K562 (cell line): ENCODE data around the gene TK1. TPM values are rescaled to one million over a fixed set of nuclear protein-coding genes. Genes with fewer than 3 reads are reported as not detected.

ENCODE experiments used
- BCOR ChIP-seq: fragments of 450-650 bp; IDR thresholded peaks from 2 replicates; pipeline ENCODE4 v1.6.1; 2016
- DMBX1 ChIP-seq: fragments of 250-450 bp; sonication (Bioruptor Pico); IDR thresholded peaks from 2 replicates; pipeline ENCODE4 v1.8.0; 2022; ENCODE audit warnings: inconsistent platforms, mild to moderate bottlenecking, moderate library complexity, borderline replicate concordance
- EP400 ChIP-seq: fragments of 450-650 bp; IDR thresholded peaks from 2 replicates; pipeline ENCODE4 v1.6.1; 2017; ENCODE audit warnings: antibody characterized with exemption, mild to moderate bottlenecking, moderate library complexity
- MEF2A ChIP-seq: IDR thresholded peaks from 2 replicates; pipeline ENCODE4 v1.6.1; 2011; ENCODE audit warnings: low read depth, mild to moderate bottlenecking, low read length, moderate library complexity; ENCODE audit not compliant: control insufficient read depth
- NFIX ChIP-seq: fragments of 250-450 bp; sonication (Bioruptor Pico); IDR thresholded peaks from 2 replicates; pipeline ENCODE4 v1.4.0; 2020; ENCODE audit warnings: low read depth, mild to moderate bottlenecking, moderate library complexity
- TAF1 ChIP-seq: IDR thresholded peaks from 2 replicates; pipeline ENCODE4 v1.6.1; 2011; ENCODE audit warnings: mild to moderate bottlenecking, low read length, moderate library complexity; ENCODE audit not compliant: insufficient read depth, control insufficient read depth, severe bottlenecking; ENCODE audit errors: extremely low read depth
- XRCC3 ChIP-seq: fragments of 450-650 bp; IDR thresholded peaks from 2 replicates; pipeline ENCODE4 v1.6.1; 2017; ENCODE audit warnings: mild to moderate bottlenecking, moderate library complexity
- ZNF24 ChIP-seq: fragments of 450-650 bp; IDR thresholded peaks from 2 replicates; pipeline ENCODE4 v1.6.1; 2016
- polyA plus RNA-seq, 8 experiments: library from polyadenylated mRNA; depleted of rRNA in 4 of 8; stranded (reverse) in 5 of 8; unstranded in 3 of 8; fragments of >200 nt; fragmentation: Nextera tagmentation in 2 of 8; fragmentation: Illumina TruSeq in 1 of 8; extraction: Ambion mirVana in 2 of 8; extraction: Trizol in 1 of 8; gene quantifications; 2 replicates each; pipeline versions ENCODE4 v1.2.1 to v1.2.3, GENCODE V29; 2011 to 2014; ENCODE audit warnings: inconsistent platforms in 1 of 8, missing spikeins in 1 of 8
- total RNA-seq, 7 experiments: library from RNA; depleted of rRNA in 6 of 7; stranded (reverse); fragments of >200 nt in 6 of 7; fragmentation: Illumina TruSeq in 2 of 7; extraction: Trizol in 2 of 7; gene quantifications; 2 replicates each; pipeline versions ENCODE4 v1.2.1 to v1.2.3, GENCODE V29; 2011 to 2021; ENCODE audit warnings: low replicate concordance in 1 of 7
- TF ChIP-seq, protein P1 (sequence below), 2 experiments: IDR thresholded peaks; 2 replicates each; pipeline ENCODE4 v1.6.1; 2011; ENCODE audit warnings: borderline replicate concordance in 1 of 2, control low read depth in 1 of 2, low read depth in 1 of 2, low read length in 1 of 2, mild to moderate bottlenecking in 1 of 2, mixed read lengths in 1 of 2, moderate library complexity in 1 of 2; ENCODE audit not compliant: insufficient read depth in 1 of 2, insufficient read length in 1 of 2, poor library complexity in 1 of 2, severe bottlenecking in 1 of 2; ENCODE audit errors: extremely low read depth in 1 of 2
- TF ChIP-seq, protein P2 (sequence below): fragments of 450-650 bp; formaldehyde crosslinking; IDR thresholded peaks from 2 replicates; pipeline ENCODE4 v1.4.0; 2020; ENCODE audit warnings: mild to moderate bottlenecking
- TF ChIP-seq, protein P3 (sequence below), 2 experiments: fragments of 450-650 bp in 1 of 2; sonication (generic) in 1 of 2; formaldehyde crosslinking in 1 of 2; IDR thresholded peaks; 2 replicates each; pipeline versions ENCODE4 v1.7.1 to v1.9.0; 2016 to 2022; ENCODE audit warnings: inconsistent platforms in 1 of 2, mild to moderate bottlenecking in 1 of 2, missing genetic modification reagents in 1 of 2
- TF ChIP-seq, protein P4 (sequence below), 2 experiments: IDR thresholded peaks; 2 replicates each; pipeline ENCODE4 v1.6.1; 2012; ENCODE audit warnings: improper control_type of control experiment in 2 of 2, low read depth in 2 of 2, low read length in 2 of 2, borderline replicate concordance in 1 of 2

TK1 gene
- total and polyA plus RNA-seq, 9 of the 15 experiments (the other 6 are each of a cell fraction or from before 2014, with no cell fraction given) = 8.4 to 280 (median 103) TPM

DNA sequence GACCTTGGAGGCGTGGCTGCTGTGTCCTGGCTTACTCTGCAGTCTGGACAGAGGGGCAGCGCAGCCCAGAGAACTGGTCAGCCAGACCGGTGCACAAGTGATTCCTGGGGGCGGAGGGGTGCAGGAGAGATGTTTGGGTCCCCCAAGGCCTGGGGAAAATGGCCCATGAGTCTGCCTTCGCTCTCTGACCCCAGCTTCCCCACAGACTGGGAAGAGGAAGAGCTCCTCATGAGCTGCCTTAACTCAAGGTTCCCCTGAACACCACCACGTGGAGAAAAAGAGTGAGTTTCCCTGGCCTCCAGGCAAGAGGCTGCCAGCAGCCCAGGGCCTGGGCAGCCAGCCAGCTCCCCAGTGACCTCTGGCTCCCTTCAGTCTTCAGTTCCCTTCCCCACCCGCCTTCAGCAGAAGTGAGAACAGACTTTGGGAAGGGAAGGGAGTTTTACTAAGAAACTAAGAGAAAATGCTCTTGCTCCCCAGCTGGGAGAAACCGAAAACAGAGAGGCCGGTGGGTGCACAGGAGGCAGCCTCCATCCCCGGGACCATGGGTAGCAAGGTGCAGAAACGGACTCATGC lies 42.6 kb downstream of the TK1 start (continued):
- TF ChIP-seq, protein P1, sequence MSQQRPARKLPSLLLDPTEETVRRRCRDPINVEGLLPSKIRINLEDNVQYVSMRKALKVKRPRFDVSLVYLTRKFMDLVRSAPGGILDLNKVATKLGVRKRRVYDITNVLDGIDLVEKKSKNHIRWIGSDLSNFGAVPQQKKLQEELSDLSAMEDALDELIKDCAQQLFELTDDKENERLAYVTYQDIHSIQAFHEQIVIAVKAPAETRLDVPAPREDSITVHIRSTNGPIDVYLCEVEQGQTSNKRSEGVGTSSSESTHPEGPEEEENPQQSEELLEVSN (IDR thresholded peaks at IDR 0.05; ENCODE audit: borderline replicate concordance in 1 of 2, extremely low read depth in 1 of 2, insufficient read depth in 1 of 2, insufficient read length in 1 of 2, low read depth in 1 of 2, low read length in 1 of 2, poor library complexity in 1 of 2, severe bottlenecking in 1 of 2) = peak in 1 of 2 experiments; percentile 68
- TF ChIP-seq, protein P2, sequence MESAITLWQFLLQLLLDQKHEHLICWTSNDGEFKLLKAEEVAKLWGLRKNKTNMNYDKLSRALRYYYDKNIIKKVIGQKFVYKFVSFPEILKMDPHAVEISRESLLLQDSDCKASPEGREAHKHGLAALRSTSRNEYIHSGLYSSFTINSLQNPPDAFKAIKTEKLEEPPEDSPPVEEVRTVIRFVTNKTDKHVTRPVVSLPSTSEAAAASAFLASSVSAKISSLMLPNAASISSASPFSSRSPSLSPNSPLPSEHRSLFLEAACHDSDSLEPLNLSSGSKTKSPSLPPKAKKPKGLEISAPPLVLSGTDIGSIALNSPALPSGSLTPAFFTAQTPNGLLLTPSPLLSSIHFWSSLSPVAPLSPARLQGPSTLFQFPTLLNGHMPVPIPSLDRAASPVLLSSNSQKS (CRISPR knock-in tag) = no peak
- TF ChIP-seq, protein P3, sequence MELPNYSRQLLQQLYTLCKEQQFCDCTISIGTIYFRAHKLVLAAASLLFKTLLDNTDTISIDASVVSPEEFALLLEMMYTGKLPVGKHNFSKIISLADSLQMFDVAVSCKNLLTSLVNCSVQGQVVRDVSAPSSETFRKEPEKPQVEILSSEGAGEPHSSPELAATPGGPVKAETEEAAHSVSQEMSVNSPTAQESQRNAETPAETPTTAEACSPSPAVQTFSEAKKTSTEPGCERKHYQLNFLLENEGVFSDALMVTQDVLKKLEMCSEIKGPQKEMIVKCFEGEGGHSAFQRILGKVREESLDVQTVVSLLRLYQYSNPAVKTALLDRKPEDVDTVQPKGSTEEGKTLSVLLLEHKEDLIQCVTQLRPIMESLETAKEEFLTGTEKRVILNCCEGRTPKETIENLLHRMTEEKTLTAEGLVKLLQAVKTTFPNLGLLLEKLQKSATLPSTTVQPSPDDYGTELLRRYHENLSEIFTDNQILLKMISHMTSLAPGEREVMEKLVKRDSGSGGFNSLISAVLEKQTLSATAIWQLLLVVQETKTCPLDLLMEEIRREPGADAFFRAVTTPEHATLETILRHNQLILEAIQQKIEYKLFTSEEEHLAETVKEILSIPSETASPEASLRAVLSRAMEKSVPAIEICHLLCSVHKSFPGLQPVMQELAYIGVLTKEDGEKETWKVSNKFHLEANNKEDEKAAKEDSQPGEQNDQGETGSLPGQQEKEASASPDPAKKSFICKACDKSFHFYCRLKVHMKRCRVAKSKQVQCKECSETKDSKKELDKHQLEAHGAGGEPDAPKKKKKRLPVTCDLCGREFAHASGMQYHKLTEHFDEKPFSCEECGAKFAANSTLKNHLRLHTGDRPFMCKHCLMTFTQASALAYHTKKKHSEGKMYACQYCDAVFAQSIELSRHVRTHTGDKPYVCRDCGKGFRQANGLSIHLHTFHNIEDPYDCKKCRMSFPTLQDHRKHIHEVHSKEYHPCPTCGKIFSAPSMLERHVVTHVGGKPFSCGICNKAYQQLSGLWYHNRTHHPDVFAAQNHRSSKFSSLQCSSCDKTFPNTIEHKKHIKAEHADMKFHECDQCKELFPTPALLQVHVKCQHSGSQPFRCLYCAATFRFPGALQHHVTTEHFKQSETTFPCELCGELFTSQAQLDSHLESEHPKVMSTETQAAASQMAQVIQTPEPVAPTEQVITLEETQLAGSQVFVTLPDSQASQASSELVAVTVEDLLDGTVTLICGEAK (IDR thresholded peaks at IDR 0.05) = no peak
- TF ChIP-seq, protein P3 (CRISPR knock-in tag; IDR thresholded peaks at IDR 0.05) = no peak
- TF ChIP-seq DMBX1 (CRISPR knock-in tag) (peak; percentile 70; the same call in 1 of the 2 replicates), TAF1 (no peak), XRCC3 (no peak), EP400 (peak; percentile 57; the same call in 1 of the 2 replicates), BCOR (0 out of 2 replicates have a peak, but pooled peaks have one; percentile 31), ZNF24 (no peak), NFIX (CRISPR knock-in tag) (no peak), MEF2A (no peak)
- TF ChIP-seq, protein P4, sequence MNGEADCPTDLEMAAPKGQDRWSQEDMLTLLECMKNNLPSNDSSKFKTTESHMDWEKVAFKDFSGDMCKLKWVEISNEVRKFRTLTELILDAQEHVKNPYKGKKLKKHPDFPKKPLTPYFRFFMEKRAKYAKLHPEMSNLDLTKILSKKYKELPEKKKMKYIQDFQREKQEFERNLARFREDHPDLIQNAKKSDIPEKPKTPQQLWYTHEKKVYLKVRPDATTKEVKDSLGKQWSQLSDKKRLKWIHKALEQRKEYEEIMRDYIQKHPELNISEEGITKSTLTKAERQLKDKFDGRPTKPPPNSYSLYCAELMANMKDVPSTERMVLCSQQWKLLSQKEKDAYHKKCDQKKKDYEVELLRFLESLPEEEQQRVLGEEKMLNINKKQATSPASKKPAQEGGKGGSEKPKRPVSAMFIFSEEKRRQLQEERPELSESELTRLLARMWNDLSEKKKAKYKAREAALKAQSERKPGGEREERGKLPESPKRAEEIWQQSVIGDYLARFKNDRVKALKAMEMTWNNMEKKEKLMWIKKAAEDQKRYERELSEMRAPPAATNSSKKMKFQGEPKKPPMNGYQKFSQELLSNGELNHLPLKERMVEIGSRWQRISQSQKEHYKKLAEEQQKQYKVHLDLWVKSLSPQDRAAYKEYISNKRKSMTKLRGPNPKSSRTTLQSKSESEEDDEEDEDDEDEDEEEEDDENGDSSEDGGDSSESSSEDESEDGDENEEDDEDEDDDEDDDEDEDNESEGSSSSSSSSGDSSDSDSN (IDR thresholded peaks at IDR 0.05; ENCODE audit: borderline replicate concordance in 1 of 2, low read depth in 2 of 2, low read length in 2 of 2) = peak in 1 of 2 experiments; percentile 96; a peak in 3 of 4 replicates
